GM10266 (cell line): Measurements from ENCODE around the gene NPRL2.
"Not testable (repeated sequence)": the region's sequence is repeated elsewhere in the genome, so short reads cannot be mapped to it uniquely, and the experiment has no call there.

ENCODE experiments used
- DNase-seq: peaks from one replicate; pipeline ENCODE4 v3.0.0; 2012; ENCODE audit errors: extremely low spot score
- CTCF ChIP-seq: IDR thresholded peaks from 2 replicates; pipeline ENCODE4 v1.5.1; 2012; ENCODE audit warnings: mild to moderate bottlenecking, low read depth; ENCODE audit not compliant: control insufficient read depth, insufficient read depth; ENCODE audit errors: missing control alignments

Gene NPRL2

GRCh38 chr3:50318163-50318562 is 32.4 kb downstream of the NPRL2 start:
- no peak for DNase-seq

GRCh38 chr3:50317300-50317699 is 33.3 kb downstream of the NPRL2 start:
- no peak for DNase-seq
- TF ChIP-seq CTCF, result no peak

More at GRCh38 chr3:50318163-50318562, 32.4 kb downstream of the NPRL2 start:
- no peak for TF ChIP-seq CTCF

- DNase-seq, result no peak
- TF ChIP-seq CTCF, result no peak
These were observed 33.8 kb downstream of the NPRL2 start for GRCh38 chr3:50316657-50317242.

GRCh38 chr3:50314816-50315215 is 35.8 kb downstream of the NPRL2 start:
- TF ChIP-seq CTCF, result no peak
- no peak for DNase-seq

- DNase-seq, result no peak
- no peak for TF ChIP-seq CTCF
These were observed 36.2 kb downstream of the NPRL2 start for GRCh38 chr3:50314342-50314741.

- DNase-seq, result not testable (repeated sequence)
These were observed 38.5 kb downstream of the NPRL2 start for GRCh38 chr3:50312041-50312440.

- no peak for DNase-seq
- no peak for TF ChIP-seq CTCF
These were observed 46.0 kb downstream of the NPRL2 start for GRCh38 chr3:50304601-50305000.

GRCh38 chr3:50303013-50303815 is 47.4 kb downstream of the NPRL2 start, which contains the start of gene HYAL1:
Gene HYAL1, minus strand, starts transcription at chr3:50303574. Its CDS starts 618 bp downstream, at chr3:50302956.
- DNase-seq, result no peak
- no peak for TF ChIP-seq CTCF
